ENCODE data around the gene AMN. TPM values are rescaled to one million over a fixed set of nuclear protein-coding genes. Genes with fewer than 3 reads are reported as not detected.

Gene AMN
- total RNA-seq, 2 donors from 2014 or later: 0.21 to 1.0 TPM

GRCh38 chr14:102903248-102903888 lies 19.1 kb upstream of the AMN start:
- H3K36me3 Mint-ChIP-seq: peaks cover 9% of the 10 kb centered on the region
- DNase-seq (ENCODE audit: low spot score) (no peak), ATAC-seq (no peak)
- no peaks in the 10 kb centered on the region for H3K9me3 Mint-ChIP-seq
- no peaks in the 10 kb centered on the region for H3K27me3 Mint-ChIP-seq
- H3K4me3 Mint-ChIP-seq: no peak overlapping the region
- peak overlapping the region in 1 of 2 donors; percentile 19 for H3K27ac Mint-ChIP-seq
- peaks cover 24 to 26% of the 10 kb centered on the region in 2 donors for H3K4me1 Mint-ChIP-seq (ENCODE audit: low read depth in 2 of 2)

DNA sequence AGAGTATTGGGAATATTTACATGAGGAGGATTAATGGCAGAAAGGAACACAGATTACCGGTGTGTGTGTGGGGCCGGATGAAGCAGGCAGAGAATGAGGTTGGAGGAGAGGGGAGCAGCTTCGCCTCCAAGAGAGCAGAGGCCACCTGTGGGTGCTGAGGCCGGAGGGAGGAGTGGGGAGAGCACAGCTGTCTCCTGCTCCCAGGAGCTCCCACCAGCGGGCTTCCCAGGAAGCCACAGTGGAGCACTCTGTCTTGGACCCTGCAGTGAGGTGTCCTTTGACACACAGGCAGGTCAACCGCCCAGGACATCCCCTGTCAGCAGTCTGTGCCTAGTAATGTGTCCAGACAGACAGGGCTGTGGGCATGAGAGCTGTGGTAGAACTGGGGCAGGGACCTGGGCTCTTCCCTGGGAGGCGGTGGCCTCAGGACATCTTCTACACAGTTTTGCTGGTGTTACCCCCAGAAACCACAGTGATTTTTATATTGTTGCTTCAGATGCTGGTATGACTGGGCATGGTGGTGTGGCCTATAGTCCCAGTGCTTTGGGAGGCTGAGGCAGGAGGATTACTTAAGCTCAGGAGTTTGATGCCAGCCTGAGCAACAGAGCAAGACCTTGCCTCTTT lies 18.5 kb upstream of the AMN start:
- ATAC-seq (peak; percentile 70 to 77), DNase-seq (ENCODE audit: low spot score) (no peak)
- Mint-ChIP-seq H3K4me3 (no peak overlapping the region), H3K4me1 (ENCODE audit: low read depth in 2 of 2) (peaks cover 23 to 24% of the 10 kb centered on the region in 2 donors), H3K27ac (peak overlapping the region in 1 of 2 donors; percentile 19), H3K36me3 (peaks cover 4% of the 10 kb centered on the region), H3K27me3 (no peaks in the 10 kb centered on the region), H3K9me3 (no peaks in the 10 kb centered on the region)

GRCh38 chr14:102905116-102906108 lies 17.1 kb upstream of the AMN start:
- no peak overlapping the region for H3K4me3 Mint-ChIP-seq
- H3K27ac Mint-ChIP-seq: no peak overlapping the region
- no peaks in the 10 kb centered on the region for H3K9me3 Mint-ChIP-seq
- ATAC-seq: no peak
- peaks cover 23 to 24% of the 10 kb centered on the region in 2 donors for H3K4me1 Mint-ChIP-seq (ENCODE audit: low read depth in 2 of 2)
- no peaks in the 10 kb centered on the region for H3K27me3 Mint-ChIP-seq
- no peak for DNase-seq (ENCODE audit: low spot score)
- peaks cover 4% of the 10 kb centered on the region for H3K36me3 Mint-ChIP-seq

DNA sequence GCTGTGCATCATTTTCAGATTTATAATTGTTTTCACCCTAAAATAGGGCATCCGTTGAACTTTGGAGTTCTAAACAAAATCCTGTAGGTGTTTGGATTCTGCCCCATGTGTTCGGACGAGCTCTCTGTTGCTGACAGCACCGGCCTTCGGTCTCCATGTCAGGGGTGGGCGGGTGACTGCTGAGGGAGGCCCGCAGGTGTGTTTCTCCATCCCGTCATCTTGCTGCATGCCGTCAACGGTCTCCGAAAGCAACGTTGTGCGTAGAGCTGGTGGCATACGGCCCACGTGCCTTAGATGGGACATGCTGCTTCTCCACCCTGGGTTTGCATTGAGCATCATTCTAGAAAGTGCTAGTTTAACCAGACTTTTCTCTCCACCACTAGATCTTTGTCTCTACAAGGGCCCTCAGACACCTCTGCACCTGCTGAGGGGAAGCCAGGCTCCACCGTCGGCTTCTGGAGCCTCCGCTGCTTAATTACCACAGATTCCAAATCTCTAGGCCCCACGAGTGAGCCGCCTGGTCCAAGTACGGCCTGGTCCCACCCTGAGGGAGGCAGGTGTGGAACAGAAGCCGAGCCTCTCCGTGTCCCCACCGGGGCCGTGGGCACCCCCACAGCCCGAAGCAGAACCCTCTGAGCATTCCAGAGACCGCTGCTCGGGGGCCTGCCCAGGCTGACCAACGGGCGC lies 15.7 kb upstream of the AMN start:
- ATAC-seq (no peak), DNase-seq (ENCODE audit: low spot score) (no peak)
- Mint-ChIP-seq H3K36me3 (peaks cover 4% of the 10 kb centered on the region), H3K27me3 (no peaks in the 10 kb centered on the region), H3K9me3 (no peaks in the 10 kb centered on the region), H3K4me3 (no peak overlapping the region), H3K27ac (no peak overlapping the region), H3K4me1 (ENCODE audit: low read depth in 2 of 2) (peaks cover 13% of the 10 kb centered on the region in 2 donors)

DNA sequence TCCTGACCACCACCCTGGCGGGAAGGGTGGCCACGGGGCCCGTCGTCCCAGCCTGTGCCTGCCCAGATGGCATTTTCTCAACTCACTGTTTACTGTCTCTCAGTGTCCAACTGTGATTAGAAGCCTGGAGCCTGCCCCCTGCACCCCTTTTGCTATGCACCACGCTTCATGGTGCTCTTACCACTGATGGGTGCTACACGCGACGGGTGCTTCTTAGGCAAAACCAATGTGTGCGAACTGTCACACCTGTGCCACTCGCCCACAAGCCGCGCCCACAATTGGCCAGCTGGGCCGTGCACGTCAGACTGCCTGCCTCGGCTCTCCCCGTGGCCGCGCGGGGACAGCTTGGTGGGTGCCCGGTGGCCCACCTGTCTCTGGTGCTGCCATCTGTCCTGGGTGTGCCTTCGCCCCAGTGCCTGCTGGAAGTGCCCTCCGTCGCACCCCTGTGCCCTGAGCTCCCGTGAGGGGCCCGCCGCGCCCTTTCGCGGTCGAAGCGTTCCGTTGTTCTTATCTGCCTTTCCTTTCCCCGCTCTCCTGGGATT lies 15.1 kb upstream of the AMN start:
- Mint-ChIP-seq H3K36me3 (peaks cover 4% of the 10 kb centered on the region), H3K27ac (no peak overlapping the region)
- ATAC-seq: no peak

DNA sequence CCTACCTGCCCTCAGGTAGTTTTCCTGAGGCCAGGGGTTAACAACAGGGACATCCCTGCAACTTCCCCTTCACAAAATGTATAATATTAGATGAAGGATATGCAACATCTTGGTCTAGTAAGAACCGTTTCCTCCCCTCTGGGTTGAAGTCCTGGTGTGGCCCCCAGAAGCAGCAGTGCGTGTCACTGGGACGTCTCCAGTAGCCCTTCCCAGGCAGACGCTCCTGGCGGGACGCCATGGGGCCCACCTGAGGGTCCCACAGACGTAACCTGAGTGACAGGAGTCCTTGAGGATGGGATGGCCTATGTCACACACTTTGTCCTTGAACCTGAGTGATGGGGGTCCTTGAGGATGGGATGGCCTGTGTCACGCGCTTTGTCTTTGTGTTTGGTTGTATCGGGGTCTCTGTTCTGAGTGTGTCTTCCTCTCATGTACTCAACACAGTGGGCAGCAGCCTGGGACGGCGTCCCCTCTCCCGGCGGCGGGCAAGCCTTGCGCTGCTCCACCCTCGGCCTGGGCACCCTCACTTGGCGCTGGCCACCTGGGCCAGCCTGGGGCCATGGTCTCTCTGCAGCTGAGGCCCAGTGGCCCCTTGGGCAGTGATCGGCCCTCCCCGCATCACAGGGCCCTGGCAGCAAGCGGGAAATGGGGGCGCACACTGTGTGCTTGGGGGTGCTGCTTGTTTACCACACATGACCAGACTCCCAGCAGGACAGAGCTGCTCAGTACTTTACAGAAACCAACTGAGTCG lies 14.3 kb upstream of the AMN start:
- Mint-ChIP-seq H3K4me1 (ENCODE audit: low read depth in 2 of 2) (peaks cover 7% of the 10 kb centered on the region in 2 donors), H3K9me3 (no peaks in the 10 kb centered on the region), H3K4me3 (no peak overlapping the region), H3K27me3 (no peaks in the 10 kb centered on the region), H3K36me3 (peaks cover under 1% of the 10 kb centered on the region), H3K27ac (no peak overlapping the region)
- ATAC-seq (no peak), DNase-seq (ENCODE audit: low spot score) (no peak)

More for the DNA sequence above, 15.1 kb upstream of the AMN start:
- DNase-seq (ENCODE audit: low spot score): no peak
- H3K4me3 Mint-ChIP-seq: no peak overlapping the region
- no peaks in the 10 kb centered on the region for H3K27me3 Mint-ChIP-seq
- peaks cover 11 to 13% of the 10 kb centered on the region in 2 donors for H3K4me1 Mint-ChIP-seq (ENCODE audit: low read depth in 2 of 2)
- H3K9me3 Mint-ChIP-seq: no peaks in the 10 kb centered on the region

DNA sequence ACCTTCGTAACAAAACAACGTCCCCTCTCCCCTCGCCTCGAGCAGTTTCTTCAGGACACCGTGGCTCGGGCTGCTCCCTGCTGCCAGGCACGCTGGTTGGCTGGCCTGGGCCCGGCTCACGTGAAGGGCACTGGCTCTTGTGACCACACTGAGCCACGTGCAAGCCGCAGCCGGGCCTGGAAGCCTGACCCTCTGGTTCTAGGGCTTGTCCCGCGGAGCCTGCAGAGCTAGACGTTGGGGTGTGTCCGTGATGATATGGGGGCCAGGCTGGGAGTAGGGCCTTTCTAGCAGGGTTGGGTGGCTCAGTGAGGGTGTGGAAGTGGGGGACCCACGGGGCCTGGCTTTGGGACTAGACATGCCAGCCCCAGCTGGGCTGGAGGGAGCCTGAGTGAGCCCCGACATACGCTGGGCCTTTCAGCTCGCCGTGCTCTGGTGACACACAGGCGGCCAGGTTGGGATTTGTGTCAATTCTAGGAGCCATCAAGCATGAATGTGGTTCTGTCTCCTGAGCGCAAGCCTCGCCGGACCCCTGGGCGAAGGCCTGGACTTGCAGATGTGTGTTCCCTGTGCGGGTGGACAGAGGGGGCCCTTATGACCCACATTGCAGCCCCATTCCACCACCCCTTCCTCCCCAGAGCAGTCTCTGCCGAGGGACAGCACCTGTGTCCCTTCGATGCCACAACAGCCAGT lies 13.6 kb upstream of the AMN start:
- Mint-ChIP-seq H3K27ac (no peak overlapping the region), H3K9me3 (no peaks in the 10 kb centered on the region), H3K36me3 (no peaks in the 10 kb centered on the region), H3K4me3 (no peak overlapping the region), H3K4me1 (ENCODE audit: low read depth in 2 of 2) (peaks cover under 1% of the 10 kb centered on the region in 2 donors), H3K27me3 (no peaks in the 10 kb centered on the region)
- DNase-seq (ENCODE audit: low spot score) (no peak), ATAC-seq (no peak)

- Mint-ChIP-seq H3K27ac (no peak overlapping the region), H3K27me3 (no peaks in the 10 kb centered on the region), H3K4me1 (ENCODE audit: low read depth in 2 of 2) (no peaks in the 10 kb centered on the region), H3K4me3 (no peak overlapping the region), H3K9me3 (no peaks in the 10 kb centered on the region), H3K36me3 (no peaks in the 10 kb centered on the region)
- no peak for ATAC-seq
- peak; percentile 28 for DNase-seq (ENCODE audit: low spot score)
Observed at GRCh38 chr14:102909462-102909861, 13.0 kb upstream of the AMN start.

- no peaks in the 10 kb centered on the region for H3K27me3 Mint-ChIP-seq
- no peak overlapping the region for H3K4me3 Mint-ChIP-seq
- H3K9me3 Mint-ChIP-seq: no peaks in the 10 kb centered on the region
- no peaks in the 10 kb centered on the region for H3K36me3 Mint-ChIP-seq
- H3K4me1 Mint-ChIP-seq (ENCODE audit: low read depth in 2 of 2): no peaks in the 10 kb centered on the region
- ATAC-seq (no peak), DNase-seq (ENCODE audit: low spot score) (no peak)
- no peak overlapping the region for H3K27ac Mint-ChIP-seq
Observed at GRCh38 chr14:102909911-102910310, 12.6 kb upstream of the AMN start.

GRCh38 chr14:102910442-102910841 lies 12.0 kb upstream of the AMN start:
- Mint-ChIP-seq H3K9me3 (no peaks in the 10 kb centered on the region), H3K27ac (no peak overlapping the region)
- ATAC-seq: no peak

GRCh38 chr14:102911541-102911951 lies 10.9 kb upstream of the AMN start:
- DNase-seq (ENCODE audit: low spot score) (no peak), ATAC-seq (no peak)
- no peaks in the 10 kb centered on the region for H3K9me3 Mint-ChIP-seq
- no peaks in the 10 kb centered on the region for H3K36me3 Mint-ChIP-seq
- H3K27me3 Mint-ChIP-seq: no peaks in the 10 kb centered on the region
- H3K4me1 Mint-ChIP-seq (ENCODE audit: low read depth in 2 of 2): no peaks in the 10 kb centered on the region
- no peak overlapping the region for H3K27ac Mint-ChIP-seq
- H3K4me3 Mint-ChIP-seq: no peak overlapping the region

More at GRCh38 chr14:102910442-102910841, 12.0 kb upstream of the AMN start:
- no peaks in the 10 kb centered on the region for H3K4me1 Mint-ChIP-seq (ENCODE audit: low read depth in 2 of 2)
- H3K36me3 Mint-ChIP-seq: no peaks in the 10 kb centered on the region
- H3K4me3 Mint-ChIP-seq: no peak overlapping the region
- no peaks in the 10 kb centered on the region for H3K27me3 Mint-ChIP-seq
- no peak for DNase-seq (ENCODE audit: low spot score)

GRCh38 chr14:102911991-102912761 lies 10.3 kb upstream of the AMN start:
- no peaks in the 10 kb centered on the region for H3K27me3 Mint-ChIP-seq
- no peaks in the 10 kb centered on the region for H3K9me3 Mint-ChIP-seq
- peak; percentile 29 for DNase-seq (ENCODE audit: low spot score)
- H3K36me3 Mint-ChIP-seq: no peaks in the 10 kb centered on the region
- no peak for ATAC-seq
- H3K27ac Mint-ChIP-seq: no peak overlapping the region
- H3K4me3 Mint-ChIP-seq: no peak overlapping the region
- no peaks in the 10 kb centered on the region for H3K4me1 Mint-ChIP-seq (ENCODE audit: low read depth in 2 of 2)

All from natural killer cell treated with Interleukin-12 subunit alpha and Interleukin-12 subunit beta and Interleukin-15 and Interleukin-18, amount 100 ng/mL, for 72 hours (primary cell).